ENCODE results near the gene RNF112. TPM values are rescaled to one million over a fixed set of nuclear protein-coding genes. Genes with fewer than 3 reads are reported as not detected.

RNF112 gene
- total RNA-seq, 4 donors from 2014 or later, result 1.4 to 7.6 (median 2.6) TPM

- 94 to 100% methylated on average over 4 to 6 of the region's 18 CpGs for WGBS, 2 donors (ENCODE audit: low coverage in 1 of 2)
- Histone ChIP-seq H3K4me3 (no peak overlapping the region), H3K36me3 (no peaks in the 10 kb centered on the region), H3K9me3 (no peaks in the 10 kb centered on the region), H3K27me3 (no peaks in the 10 kb centered on the region), H3K4me1 (peaks cover 0 to 11% (median 6%) of the 10 kb centered on the region in 3 donors), H3K27ac (no peak overlapping the region)
- TF ChIP-seq, protein P1, sequence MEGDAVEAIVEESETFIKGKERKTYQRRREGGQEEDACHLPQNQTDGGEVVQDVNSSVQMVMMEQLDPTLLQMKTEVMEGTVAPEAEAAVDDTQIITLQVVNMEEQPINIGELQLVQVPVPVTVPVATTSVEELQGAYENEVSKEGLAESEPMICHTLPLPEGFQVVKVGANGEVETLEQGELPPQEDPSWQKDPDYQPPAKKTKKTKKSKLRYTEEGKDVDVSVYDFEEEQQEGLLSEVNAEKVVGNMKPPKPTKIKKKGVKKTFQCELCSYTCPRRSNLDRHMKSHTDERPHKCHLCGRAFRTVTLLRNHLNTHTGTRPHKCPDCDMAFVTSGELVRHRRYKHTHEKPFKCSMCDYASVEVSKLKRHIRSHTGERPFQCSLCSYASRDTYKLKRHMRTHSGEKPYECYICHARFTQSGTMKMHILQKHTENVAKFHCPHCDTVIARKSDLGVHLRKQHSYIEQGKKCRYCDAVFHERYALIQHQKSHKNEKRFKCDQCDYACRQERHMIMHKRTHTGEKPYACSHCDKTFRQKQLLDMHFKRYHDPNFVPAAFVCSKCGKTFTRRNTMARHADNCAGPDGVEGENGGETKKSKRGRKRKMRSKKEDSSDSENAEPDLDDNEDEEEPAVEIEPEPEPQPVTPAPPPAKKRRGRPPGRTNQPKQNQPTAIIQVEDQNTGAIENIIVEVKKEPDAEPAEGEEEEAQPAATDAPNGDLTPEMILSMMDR (IDR thresholded peaks at IDR 0.05), result no peak
- TF ChIP-seq POLR2AphosphoS5 (IDR thresholded peaks at IDR 0.05), result no peak
- TF ChIP-seq POLR2A (IDR thresholded peaks at IDR 0.05), result no peak
- TF ChIP-seq EP300 (IDR thresholded peaks at IDR 0.05), result no peak
- ATAC-seq, result no peak
These were observed 5.1 kb downstream of the RNF112 start for GRCh38 chr17:19415806-19416775.

GRCh38 chr17:19417611-19418010 lies 6.6 kb downstream of the RNF112 start:
- TF ChIP-seq, protein P1 (IDR thresholded peaks at IDR 0.05), result no peak
- TF ChIP-seq POLR2AphosphoS5 (IDR thresholded peaks at IDR 0.05) (no peak), POLR2A (IDR thresholded peaks at IDR 0.05) (no peak), EP300 (IDR thresholded peaks at IDR 0.05) (no peak)
- H3K27ac ChIP-seq, result peak overlapping the region in 3 of 4 donors; percentile 31 to 51 (median 43)
- no peaks in the 10 kb centered on the region for H3K27me3 ChIP-seq
- H3K36me3 ChIP-seq, result no peaks in the 10 kb centered on the region
- no peaks in the 10 kb centered on the region for H3K9me3 ChIP-seq
- H3K4me1 ChIP-seq, result peaks cover 0 to 6% (median 4%) of the 10 kb centered on the region in 3 donors
- H3K4me3 ChIP-seq, result no peak overlapping the region
- WGBS, 2 donors (ENCODE audit: low coverage in 1 of 2), result 50 to 59% methylated on average over 2 to 3 of the region's 3 CpGs
- ATAC-seq, result no peak

DNA sequence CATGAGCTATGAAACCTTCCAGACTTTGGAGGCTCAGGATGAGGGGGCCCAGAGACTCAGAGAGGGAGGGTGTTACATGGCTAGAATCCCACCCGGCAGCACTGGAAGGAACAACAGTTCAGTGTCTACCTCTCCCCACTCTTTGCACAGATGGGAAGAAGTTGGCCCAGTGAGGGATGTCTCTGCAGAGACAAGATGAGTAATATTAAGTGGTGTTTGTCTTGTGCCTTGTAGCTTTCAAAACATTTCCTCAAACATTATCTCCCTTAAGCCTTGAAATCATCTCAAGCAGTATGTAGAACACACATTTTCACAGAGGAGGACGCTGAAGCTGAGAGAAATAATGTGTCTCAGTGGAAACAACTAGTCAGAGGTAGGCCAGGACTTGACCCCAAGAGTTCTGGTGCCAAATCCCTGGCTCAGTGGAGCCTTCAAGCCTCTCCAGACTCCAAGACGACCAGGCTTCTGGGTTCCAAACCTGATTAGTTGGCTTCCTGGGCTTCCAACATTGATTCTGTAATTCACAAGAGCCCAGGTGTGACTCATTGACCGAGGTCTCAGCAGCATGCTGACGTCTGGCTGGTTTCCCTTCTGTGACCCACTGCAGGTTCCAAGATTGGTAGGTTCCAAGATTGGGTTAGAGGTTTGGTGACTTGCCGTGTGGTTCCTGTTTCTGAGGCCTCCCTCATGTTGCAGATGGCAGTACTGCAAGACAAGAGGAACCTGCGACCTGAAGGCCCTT lies 7.4 kb downstream of the RNF112 start:
- Histone ChIP-seq H3K27ac (peak overlapping the region in 3 of 4 donors; percentile 43 to 51 (median 46)), H3K9me3 (no peaks in the 10 kb centered on the region), H3K36me3 (no peaks in the 10 kb centered on the region), H3K4me1 (peaks cover 0 to 6% (median 4%) of the 10 kb centered on the region in 3 donors), H3K27me3 (no peaks in the 10 kb centered on the region), H3K4me3 (no peak overlapping the region)
- TF ChIP-seq, protein P1 (IDR thresholded peaks at IDR 0.05), result peak in 1 of 4 experiments; percentile 8
- peak; percentile 30 for TF ChIP-seq POLR2AphosphoS5 (IDR thresholded peaks at IDR 0.05)
- no peak for TF ChIP-seq POLR2A (IDR thresholded peaks at IDR 0.05)
- 33 to 46% methylated on average over 2 to 3 of the region's 7 CpGs for WGBS, 2 donors (ENCODE audit: low coverage in 1 of 2)
- peak; percentile 68 for ATAC-seq

GRCh38 chr17:19421219-19421618 lies 10.2 kb downstream of the RNF112 start:
- H3K9me3 ChIP-seq, result no peaks in the 10 kb centered on the region
- 74 to 82% methylated on average over 3 to 4 of the region's 4 CpGs for WGBS, 2 donors (ENCODE audit: low coverage in 1 of 2)
- H3K27ac ChIP-seq, result no peak overlapping the region
- no peaks in the 10 kb centered on the region for H3K36me3 ChIP-seq
- no peak overlapping the region for H3K4me3 ChIP-seq
- TF ChIP-seq POLR2A (IDR thresholded peaks at IDR 0.05), result no peak
- TF ChIP-seq, protein P1 (IDR thresholded peaks at IDR 0.05), result no peak
- TF ChIP-seq POLR2AphosphoS5 (IDR thresholded peaks at IDR 0.05), result no peak
- H3K27me3 ChIP-seq, result no peaks in the 10 kb centered on the region
- H3K4me1 ChIP-seq, result peaks cover 0 to 23% (median 18%) of the 10 kb centered on the region in 3 donors
- ATAC-seq, result no peak
